NCI-H526 treated with DMSO at 0.1 percent for 48 hours (cell line): ENCODE results near the gene RUNX3.

ENCODE experiments used
- DNase-seq: peaks from one replicate; lab custom pipeline; 2025; lab: John Stamatoyannopoulos, UW

Gene RUNX3

DNA sequence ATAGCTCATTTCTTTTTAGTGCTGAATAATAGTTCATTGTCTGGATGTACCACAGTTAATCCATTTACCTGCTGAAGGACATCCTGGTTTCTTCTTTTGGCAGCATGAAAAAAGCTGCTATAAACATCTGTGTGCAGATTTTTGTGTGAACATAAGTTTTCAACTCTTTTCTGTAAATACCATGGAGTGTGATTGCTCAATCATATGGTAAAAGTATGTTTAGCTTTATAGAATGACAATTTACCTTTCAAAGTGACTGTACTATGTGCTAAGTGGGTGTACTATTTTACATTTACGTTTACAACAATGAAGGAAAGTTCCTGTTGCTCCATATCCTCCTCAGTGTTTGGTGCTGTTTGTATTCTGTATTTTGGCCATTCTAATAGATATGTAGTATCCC is 49.0 kb downstream of the RUNX3 start:
- DNase-seq: no peak

- DNase-seq: no peak
These were observed 51.0 kb downstream of the RUNX3 start for GRCh38 chr1:24878775-24879742.

DNA sequence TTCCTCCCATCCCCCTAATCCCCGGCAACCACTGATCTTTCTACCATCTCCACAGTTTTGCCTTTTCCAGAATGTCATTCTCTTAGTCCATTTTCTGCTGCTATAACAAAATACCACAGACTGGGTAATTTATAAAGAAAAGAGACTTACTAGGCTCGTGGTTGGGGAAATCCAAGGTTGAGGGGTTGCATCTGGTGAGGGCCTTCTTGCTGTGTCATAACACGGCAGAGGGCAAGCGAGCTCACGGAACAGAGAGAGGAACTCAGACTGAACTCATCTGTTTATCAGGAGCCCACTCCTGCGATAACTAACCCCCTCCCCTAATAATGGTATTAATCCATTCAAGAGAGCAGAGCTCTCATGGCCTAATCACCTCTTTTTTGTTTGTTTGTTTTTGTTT is 52.0 kb downstream of the RUNX3 start:
- DNase-seq: no peak

DNA sequence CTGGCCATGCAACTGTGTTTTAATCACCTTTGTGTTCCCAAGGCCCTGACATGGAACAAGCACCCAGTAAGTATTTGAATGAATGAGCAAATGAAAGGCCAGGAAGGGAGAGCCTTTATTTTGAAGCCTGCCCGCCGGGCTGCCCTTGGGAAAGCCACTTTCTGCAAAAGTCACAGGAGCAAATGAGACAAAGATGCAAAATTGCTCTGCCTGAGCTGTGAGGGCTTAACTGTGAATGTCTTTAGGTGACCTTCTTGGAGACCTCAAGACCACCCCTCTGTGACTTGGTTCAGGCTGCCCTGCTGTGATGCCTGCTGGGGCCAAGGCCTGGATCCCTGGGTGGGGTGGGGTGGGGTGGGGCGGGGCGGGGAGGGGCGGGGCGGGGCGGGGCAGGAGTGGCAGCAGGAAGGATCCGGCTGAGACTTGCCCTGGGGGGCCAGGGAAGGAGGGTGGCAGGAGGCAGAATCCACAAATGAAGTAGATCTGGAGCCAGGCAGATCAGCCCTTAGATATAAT is 54.0 kb downstream of the RUNX3 start:
- no peak for DNase-seq

GRCh38 chr1:24875257-24875656 is 54.8 kb downstream of the RUNX3 start:
- no peak for DNase-seq

GRCh38 chr1:24874611-24875234 is 55.4 kb downstream of the RUNX3 start:
- no peak for DNase-seq

- DNase-seq: no peak
These were observed 56.0 kb downstream of the RUNX3 start for GRCh38 chr1:24874056-24874455.

GRCh38 chr1:24873148-24873547 is 56.9 kb downstream of the RUNX3 start:
- no peak for DNase-seq

- no peak for DNase-seq
These were observed 57.8 kb downstream of the RUNX3 start for GRCh38 chr1:24872061-24872850.

DNA sequence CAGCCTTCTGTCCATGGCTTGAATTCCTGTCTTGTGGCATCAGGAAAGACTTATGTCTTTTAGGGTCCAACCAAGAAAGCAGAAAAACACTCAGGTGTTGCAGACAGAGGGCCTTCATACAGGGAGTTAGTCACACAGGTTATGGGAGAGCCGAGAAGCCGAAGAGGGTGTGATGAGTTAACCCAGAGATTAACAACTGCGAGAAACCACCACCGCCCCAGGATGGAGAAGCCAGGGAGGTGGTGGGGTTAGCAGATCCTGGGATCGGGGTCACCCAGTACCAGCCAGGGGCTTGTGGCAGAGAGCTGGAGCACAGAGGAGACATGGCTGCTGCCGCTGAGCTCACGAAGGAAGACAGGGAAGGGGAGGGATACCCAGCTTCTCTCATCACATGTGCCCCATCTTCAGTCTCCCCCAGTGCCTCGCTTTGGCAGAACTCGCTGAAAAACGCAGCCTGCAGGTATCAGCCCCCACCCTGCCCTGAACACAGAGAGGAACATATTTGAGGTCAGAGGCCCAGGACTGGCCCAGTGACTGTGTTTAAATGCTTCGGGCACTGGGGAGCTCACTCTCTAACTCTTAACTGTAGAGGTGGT is 58.7 kb downstream of the RUNX3 start:
- DNase-seq: no peak

GRCh38 chr1:24870551-24871195 is 59.4 kb downstream of the RUNX3 start:
- no peak for DNase-seq

DNA sequence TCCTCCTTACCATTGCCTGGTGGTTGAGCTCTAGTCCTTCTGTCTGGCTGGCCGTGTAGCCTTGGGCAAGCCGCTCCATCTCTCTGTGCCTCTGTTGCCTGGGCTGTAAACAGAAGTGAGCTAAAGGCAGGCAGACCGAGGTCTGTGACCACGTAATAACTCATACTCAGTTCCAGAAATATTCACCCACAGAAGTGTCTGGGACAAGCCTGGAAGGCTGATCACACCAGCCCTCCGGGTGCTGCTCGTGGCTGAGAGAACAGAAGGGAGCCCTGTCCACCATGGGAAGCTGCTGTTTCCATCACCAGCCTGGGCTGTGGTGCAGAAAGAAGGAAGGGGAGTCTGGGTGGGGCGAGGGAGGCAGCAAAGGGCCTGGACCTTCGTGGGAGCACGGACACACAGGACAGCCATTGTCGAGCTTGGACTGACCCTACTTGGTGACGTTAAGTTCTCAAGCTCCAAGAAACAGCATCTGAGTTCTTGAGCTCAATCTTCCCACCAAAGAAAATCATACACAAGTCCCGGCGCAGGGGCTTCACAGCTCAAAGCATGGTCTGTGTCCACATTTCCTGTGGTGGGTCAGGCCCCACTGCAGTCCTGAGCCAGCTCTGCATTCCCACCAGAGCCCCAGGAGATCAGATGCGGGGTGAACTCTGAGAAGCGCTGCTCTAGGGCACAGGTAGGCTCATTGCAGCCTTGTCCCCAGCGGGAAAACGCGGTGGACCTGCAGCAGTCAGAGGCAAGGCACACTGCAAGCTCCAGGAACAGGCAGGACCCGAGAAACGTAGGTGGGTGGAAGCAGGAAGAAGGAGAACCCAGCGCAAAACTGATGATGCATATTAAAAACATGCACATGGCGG is 61.8 kb downstream of the RUNX3 start:
- DNase-seq: no peak

- no peak for DNase-seq
These were observed 62.8 kb downstream of the RUNX3 start for GRCh38 chr1:24867084-24867870.

- DNase-seq: no peak
These were observed 63.6 kb downstream of the RUNX3 start for GRCh38 chr1:24866211-24867083.

DNA sequence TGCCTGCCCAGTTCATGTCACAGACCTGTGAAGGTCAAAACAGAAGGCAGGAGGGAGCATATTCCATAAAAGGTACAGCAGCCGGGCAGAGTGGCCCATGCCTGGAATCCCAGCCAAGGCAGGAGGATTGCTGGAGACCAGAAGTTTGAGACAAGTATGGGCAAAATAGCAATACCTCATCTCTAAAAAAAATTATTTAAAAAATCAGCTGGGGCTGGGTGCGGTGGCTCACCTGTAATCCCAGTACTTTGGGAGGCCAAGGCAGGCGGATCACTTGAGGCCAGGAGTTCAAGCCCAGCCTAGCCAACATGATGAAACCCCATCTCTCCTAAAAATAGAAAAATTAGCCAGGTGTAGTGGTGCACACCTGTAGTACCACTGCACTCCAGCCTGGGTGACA is 64.5 kb downstream of the RUNX3 start:
- no peak for DNase-seq

DNA sequence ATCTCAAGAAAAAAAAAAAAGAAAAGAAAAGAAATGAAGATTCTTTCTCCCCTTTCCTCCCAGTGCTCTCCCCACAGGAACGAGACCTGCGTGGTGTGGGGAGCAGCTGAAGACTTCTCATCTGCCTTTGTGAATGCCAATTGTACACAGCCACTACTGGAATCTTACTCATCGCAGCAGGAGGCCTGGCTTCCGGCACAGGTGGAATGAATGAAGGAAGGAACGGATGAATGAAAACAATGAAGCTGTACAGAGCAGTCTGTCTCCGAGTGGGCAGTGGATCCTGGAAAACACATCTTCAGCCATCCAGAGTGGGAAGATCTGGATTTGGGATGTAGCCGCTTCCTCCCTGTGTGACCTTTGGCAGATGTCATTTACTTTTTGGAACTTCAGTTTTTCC is 64.9 kb downstream of the RUNX3 start:
- no peak for DNase-seq

GRCh38 chr1:24864370-24864777 is 65.7 kb downstream of the RUNX3 start:
- DNase-seq: no peak

- DNase-seq: no peak
These were observed 67.1 kb downstream of the RUNX3 start for GRCh38 chr1:24862775-24863483.
